ENCODE data around the gene NEUROD2. TPM values are rescaled to one million over a fixed set of nuclear protein-coding genes. Genes with fewer than 3 reads are reported as not detected.

The NEUROD2 gene
- total and polyA plus RNA-seq, 4 donors = not detected

DNA sequence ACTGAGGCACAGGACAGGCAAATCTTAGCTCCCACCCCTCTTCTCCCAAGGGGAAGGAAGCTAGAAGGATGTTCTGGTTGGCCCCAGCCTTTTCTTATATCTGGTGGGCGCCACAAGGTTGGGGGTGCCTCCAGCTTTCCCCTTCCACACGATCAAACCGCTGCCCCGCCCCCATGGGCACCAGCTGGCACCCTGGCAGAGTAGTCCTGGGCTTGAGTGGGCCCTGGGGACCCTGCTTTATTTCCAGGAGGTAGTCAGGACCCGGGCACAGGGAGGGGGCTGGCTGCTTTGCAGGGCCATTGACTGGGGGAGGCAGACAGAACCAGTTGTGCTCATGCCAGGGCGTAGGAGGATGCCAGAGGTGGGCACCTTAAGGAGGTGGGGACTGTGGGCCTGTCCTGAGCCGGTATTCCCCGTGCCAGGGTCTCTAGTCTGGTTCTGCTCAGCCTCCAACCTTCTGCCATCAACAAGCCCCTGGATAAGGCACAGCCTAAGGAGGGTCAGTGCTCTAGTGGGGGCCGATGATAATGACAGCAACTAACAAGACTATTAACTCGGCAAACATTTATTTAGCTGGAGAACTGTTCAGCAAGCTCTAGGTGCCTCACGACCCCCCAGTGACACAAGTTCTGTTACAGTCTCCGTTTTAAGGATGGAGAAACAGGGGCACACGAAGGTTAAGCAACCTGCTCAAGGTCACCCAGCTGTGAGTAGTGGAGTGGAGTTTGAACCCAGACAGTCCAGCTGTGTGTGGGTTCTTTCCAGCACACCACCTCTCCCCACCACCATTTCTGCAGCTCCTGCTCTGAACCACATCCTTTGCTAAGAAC is 11.5 kb upstream of the NEUROD2 start:
- no peak for DNase-seq (ENCODE audit: low spot score)
- WGBS = 34% methylated on average over 13 of the region's 13 CpGs
- Histone ChIP-seq H3K36me3 (ENCODE audit: control insufficient read depth in 4 of 4, insufficient read depth in 3 of 4, low read depth in 1 of 4, low read length in 3 of 4) (no peaks in the 10 kb centered on the region), H3K4me1 (ENCODE audit: control insufficient read depth in 4 of 4, insufficient read depth in 4 of 4, low read length in 3 of 4) (peaks cover 2 to 20% (median 8%) of the 10 kb centered on the region in 4 donors), H3K27ac (ENCODE audit: low read depth in 1 of 2, low read length in 2 of 2) (no peak overlapping the region), H3K9me3 (ENCODE audit: control insufficient read depth in 4 of 4, low read length in 3 of 4) (no peaks in the 10 kb centered on the region), H3K4me3 (ENCODE audit: low read depth in 1 of 3, low read length in 3 of 3) (no peak overlapping the region), H3K27me3 (ENCODE audit: control insufficient read depth in 4 of 4, insufficient read depth in 4 of 4, low read length in 3 of 4) (no peaks in the 10 kb centered on the region), H3K9ac (ENCODE audit: low read depth in 1 of 2, low read length in 2 of 2) (no peak overlapping the region)
- TF ChIP-seq, protein P1, sequence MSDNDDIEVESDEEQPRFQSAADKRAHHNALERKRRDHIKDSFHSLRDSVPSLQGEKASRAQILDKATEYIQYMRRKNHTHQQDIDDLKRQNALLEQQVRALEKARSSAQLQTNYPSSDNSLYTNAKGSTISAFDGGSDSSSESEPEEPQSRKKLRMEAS (IDR thresholded peaks at IDR 0.05) = no peak
- no peak for TF ChIP-seq JUND (IDR thresholded peaks at IDR 0.05)
- TF ChIP-seq HNF4G (IDR thresholded peaks at IDR 0.05) = no peak
- no peak for TF ChIP-seq FOXA1 (IDR thresholded peaks at IDR 0.05)
- TF ChIP-seq CTCF (IDR thresholded peaks at IDR 0.05; ENCODE audit: low read depth, low read length, missing input control) = no peak
- TF ChIP-seq HNF4A (conservative IDR thresholded peaks at IDR 0.05) = no peak
- no peak for TF ChIP-seq YY1 (IDR thresholded peaks at IDR 0.05)
- TF ChIP-seq GABPA (IDR thresholded peaks at IDR 0.05 in 1 of 2, conservative IDR thresholded peaks at IDR 0.05 in 1 of 2) = no peak
- TF ChIP-seq TAF1 (conservative IDR thresholded peaks at IDR 0.05) = no peak
- no peak for TF ChIP-seq NR2F2 (IDR thresholded peaks at IDR 0.05)
- TF ChIP-seq RXRA (IDR thresholded peaks at IDR 0.05) = no peak
- no peak for TF ChIP-seq ZBTB33 (IDR thresholded peaks at IDR 0.05)
- TF ChIP-seq EGR1 (IDR thresholded peaks at IDR 0.05; ENCODE audit: low read depth in 2 of 2) = no peak
- TF ChIP-seq FOXA2 (IDR thresholded peaks at IDR 0.05) = no peak
- TF ChIP-seq ATF3 (IDR thresholded peaks at IDR 0.05) = no peak
- TF ChIP-seq REST (IDR thresholded peaks at IDR 0.05) = no peak
- TF ChIP-seq RAD21 (IDR thresholded peaks at IDR 0.05) = no peak
- TF ChIP-seq SP1 (IDR thresholded peaks at IDR 0.05) = no peak

All from liver (tissue), 9 donors.